Suppressor macrophage treated with lipopolysaccharide for 4 hours (primary cell): ENCODE data around the gene SUPT5H.

ENCODE experiments used
- DNase-seq: peaks from one replicate; pipeline ENCODE4 v3.0.0-alpha.2; 2020

SUPT5H gene

GRCh38 chr19:39498798-39499642 is 53.6 kb downstream of the SUPT5H start, which contains the start of gene DLL3:
TSS of gene DLL3 (plus strand) at chr19:39498947. CDS start at chr19:39498975, 28 bp downstream.
- no peak for DNase-seq

- DNase-seq = no peak
These were observed 54.5 kb downstream of the SUPT5H start for GRCh38 chr19:39499932-39500331.

- no peak for DNase-seq
These were observed 55.2 kb downstream of the SUPT5H start for GRCh38 chr19:39500543-39500942.

GRCh38 chr19:39501340-39501739 is 56.0 kb downstream of the SUPT5H start:
- DNase-seq = no peak

GRCh38 chr19:39502640-39503417 is 57.4 kb downstream of the SUPT5H start:
- DNase-seq = peak; percentile 88

GRCh38 chr19:39506598-39506943 is 61.2 kb downstream of the SUPT5H start:
- DNase-seq = no peak

DNA sequence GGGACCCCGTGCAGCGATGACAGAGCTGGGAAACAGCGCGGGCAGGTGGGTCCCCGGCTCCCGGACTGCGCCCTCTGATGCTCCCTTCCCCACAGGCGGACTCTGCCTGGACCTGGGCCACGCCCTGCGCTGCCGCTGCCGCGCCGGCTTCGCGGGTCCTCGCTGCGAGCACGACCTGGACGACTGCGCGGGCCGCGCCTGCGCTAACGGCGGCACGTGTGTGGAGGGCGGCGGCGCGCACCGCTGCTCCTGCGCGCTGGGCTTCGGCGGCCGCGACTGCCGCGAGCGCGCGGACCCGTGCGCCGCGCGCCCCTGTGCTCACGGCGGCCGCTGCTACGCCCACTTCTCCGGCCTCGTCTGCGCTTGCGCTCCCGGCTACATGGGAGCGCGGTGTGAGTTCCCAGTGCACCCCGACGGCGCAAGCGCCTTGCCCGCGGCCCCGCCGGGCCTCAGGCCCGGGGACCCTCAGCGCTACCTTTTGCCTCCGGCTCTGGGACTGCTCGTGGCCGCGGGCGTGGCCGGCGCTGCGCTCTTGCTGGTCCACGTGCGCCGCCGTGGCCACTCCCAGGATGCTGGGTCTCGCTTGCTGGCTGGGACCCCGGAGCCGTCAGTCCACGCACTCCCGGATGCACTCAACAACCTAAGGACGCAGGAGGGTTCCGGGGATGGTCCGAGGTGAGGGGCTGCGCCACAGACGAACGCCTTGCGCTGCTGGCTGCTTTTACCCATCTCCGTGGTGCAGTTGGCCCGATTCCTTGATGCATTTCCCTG is 61.7 kb downstream of the SUPT5H start:
- peak; percentile 48 for DNase-seq

DNA sequence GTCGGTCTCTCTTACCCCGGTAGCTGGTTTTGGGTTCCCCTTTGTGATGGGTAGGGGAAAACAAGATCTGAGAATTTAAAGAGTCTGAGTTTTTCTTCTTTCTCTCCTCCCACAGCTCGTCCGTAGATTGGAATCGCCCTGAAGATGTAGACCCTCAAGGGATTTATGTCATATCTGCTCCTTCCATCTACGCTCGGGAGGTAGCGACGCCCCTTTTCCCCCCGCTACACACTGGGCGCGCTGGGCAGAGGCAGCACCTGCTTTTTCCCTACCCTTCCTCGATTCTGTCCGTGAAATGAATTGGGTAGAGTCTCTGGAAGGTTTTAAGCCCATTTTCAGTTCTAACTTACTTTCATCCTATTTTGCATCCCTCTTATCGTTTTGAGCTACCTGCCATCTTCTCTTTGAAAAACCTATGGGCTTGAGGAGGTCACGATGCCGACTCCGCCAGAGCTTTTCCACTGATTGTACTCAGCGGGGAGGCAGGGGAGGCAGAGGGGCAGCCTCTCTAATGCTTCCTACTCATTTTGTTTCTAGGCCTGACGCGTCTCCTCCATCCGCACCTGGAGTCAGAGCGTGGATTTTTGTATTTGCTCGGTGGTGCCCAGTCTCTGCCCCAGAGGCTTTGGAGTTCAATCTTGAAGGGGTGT is 62.5 kb downstream of the SUPT5H start:
- DNase-seq = no peak

GRCh38 chr19:39508629-39509028 is 63.2 kb downstream of the SUPT5H start:
- DNase-seq = no peak

DNA sequence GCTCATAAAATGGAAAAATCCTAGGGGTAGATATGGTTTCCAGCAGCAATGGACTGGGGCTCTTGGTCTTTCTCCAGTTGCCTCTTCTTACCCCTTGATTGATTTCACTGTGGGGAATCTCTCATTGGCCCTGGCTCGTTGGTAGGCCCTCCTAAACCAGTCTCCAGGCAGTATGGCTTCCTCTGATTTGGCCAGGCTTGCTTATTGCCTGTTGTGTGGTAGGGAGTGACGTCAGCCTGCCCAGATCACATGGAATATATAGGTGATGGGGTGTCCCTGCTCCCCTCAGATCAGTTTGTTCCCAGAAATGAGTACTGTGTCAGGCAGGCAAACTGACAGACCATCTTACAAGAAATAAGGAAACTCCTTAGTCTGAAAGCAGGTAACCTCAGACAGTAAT is 63.9 kb downstream of the SUPT5H start:
- no peak for DNase-seq

DNA sequence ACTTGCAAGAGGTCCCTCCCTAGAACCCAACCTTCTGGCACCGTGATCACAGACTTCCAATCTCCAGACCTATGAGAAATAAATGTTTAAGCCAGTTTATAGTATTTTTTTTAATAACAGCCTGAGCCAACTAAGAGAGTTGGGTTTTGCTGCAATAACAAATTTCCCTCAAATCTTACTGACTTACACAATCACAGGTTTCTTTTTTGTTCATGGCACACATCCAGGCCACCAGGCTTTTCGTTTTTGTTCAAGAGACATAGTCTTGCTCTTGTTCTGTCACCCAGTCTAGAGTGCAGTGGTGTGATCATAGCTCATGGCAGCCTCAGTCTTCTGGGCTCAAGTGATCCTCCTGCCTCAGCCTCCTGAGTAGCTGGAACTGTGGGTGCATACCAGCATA is 67.6 kb downstream of the SUPT5H start:
- DNase-seq = peak; percentile 48

- DNase-seq = no peak
These were observed 69.6 kb downstream of the SUPT5H start, which contains the start of gene SELENOV for GRCh38 chr19:39514840-39515550. TSS of gene SELENOV (plus strand) at chr19:39515139. CDS start at chr19:39515213, 74 bp downstream.

GRCh38 chr19:39515551-39516191 is 70.3 kb downstream of the SUPT5H start:
- DNase-seq = no peak

- no peak for DNase-seq
These were observed 70.9 kb downstream of the SUPT5H start for GRCh38 chr19:39516270-39516669.

DNA sequence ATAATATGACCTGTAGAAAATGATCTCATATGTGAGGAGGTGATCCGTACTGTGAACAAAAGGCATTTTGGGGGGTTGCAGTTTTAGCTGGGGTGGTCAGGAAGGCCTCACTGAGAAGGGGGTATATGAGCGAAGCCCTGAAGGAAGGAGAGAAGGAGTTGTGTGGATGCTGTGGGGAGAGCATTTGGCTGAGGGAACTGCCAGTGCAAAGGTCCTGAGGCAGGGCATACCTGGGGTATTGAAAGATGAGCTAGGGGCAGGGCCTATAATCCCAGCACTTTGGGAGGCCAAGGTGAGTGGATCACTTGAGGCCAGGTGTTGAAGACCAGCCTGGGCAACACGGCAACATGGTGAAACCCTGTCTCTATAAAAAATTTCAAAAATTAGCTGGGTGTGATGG is 72.0 kb downstream of the SUPT5H start:
- no peak for DNase-seq

DNA sequence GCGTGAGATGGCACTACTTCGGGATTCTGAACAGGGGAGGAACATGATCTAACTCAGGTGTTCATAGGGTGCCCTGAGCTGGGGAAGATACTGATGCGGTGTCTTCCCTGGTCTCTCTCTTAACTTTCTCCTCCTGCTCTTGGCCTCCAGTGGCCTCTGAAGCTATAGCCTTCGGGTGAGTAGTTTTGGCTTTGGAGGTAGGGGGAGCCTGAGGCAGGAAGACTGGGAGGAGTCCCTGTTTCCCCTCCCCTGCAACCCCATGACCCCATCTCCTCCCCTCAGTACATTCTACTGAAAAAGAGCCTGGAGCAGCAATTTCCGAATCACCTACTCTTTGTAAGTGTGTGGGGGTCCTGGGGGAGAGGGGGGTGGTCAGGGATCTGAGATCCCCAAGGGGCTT is 73.1 kb downstream of the SUPT5H start:
- DNase-seq = no peak

DNA sequence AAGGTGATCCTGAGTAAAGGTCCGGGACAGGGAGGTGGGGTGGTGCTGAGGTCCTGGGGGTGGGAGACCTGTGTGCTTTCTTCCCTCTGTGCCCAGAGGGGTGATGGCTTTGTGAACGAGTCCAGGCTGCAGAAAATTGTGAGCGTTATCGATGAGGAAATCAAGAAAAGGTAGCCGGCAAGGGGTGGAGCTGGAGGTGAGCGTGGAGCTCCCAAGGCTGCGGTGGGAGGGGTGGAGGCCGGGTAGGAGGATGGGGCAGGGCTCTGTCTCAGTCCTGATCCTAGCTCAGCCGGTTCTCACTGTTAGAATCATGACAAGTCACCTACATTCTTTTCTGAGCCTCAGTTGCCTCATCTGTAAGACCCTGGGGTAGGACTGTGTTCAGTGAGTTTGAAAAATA is 73.6 kb downstream of the SUPT5H start:
- DNase-seq = no peak

GRCh38 chr19:39520541-39521484 is 75.4 kb downstream of the SUPT5H start:
- no peak for DNase-seq

DNA sequence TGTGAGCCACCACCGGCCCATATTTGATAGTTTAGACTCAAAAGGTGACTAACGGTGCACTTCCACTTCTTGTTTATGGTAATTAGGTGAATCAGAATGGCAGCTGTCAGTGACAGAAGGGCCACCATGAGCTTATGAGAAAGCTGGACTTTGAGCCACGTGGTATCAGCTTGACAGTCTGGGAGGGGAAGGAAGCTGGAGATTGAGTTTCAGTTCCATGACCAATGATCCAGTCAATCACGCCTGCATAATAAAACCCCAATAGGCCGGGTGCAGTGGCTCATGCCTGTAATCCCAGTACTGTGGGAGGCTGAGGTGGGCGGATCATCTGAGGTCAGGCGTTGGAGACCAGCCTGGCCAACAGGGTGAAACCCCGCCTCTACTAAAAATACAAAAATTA is 79.1 kb downstream of the SUPT5H start:
- DNase-seq = peak; percentile 91

DNA sequence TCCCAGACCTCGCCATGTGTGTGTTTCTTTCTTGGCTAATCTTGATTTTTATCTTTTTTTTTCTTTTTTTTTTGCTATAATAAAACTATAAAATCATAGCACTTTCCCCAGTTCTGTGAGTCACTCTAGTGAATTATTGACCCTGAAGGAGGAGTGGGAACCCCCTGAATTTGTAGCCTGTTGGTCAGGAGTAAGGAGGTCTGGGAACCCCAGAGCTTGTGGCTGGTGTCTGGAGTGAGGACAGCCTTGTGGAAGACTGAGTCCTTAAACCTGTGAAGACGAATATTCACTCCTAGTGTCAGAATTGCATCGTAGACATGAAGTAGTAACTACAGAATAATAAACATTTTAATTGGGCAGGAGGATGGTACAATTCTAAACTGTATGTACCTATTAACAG is 79.8 kb downstream of the SUPT5H start:
- no peak for DNase-seq
